Nephron progenitor cell (in vitro differentiated cells): Measurements from ENCODE around the gene DRGX.

Experiments
- DNase-seq: peaks from one replicate; pipeline ENCODE4 v3.0.0; 2021
- H3K27ac Mint-ChIP-seq: 2 replicates; pipeline ENCODE4 v1.8.0; 2021; ENCODE audit warnings: mild to moderate bottlenecking, moderate library complexity, mixed read lengths
- H3K27me3 Mint-ChIP-seq: 2 replicates; pipeline ENCODE4 v1.8.0; 2021; ENCODE audit warnings: mild to moderate bottlenecking, low read depth, mixed read lengths; ENCODE audit not compliant: poor library complexity
- H3K36me3 Mint-ChIP-seq: 2 replicates; pipeline ENCODE4 v1.8.0; 2021; ENCODE audit warnings: low read depth, mixed read lengths
- H3K4me1 Mint-ChIP-seq: 2 replicates; pipeline ENCODE4 v1.8.0; 2021; ENCODE audit warnings: mixed read lengths
- H3K4me3 Mint-ChIP-seq: 2 replicates; pipeline ENCODE4 v1.8.0; 2021; ENCODE audit warnings: mild to moderate bottlenecking, moderate library complexity, mixed read lengths
- H3K9me3 Mint-ChIP-seq: 2 replicates; pipeline ENCODE4 v1.8.0; 2021; ENCODE audit warnings: mild to moderate bottlenecking, moderate library complexity, mixed read lengths
- TF ChIP-seq, protein P1 (sequence below): fragments of 200-600 bp; sonication (generic); IDR thresholded peaks from 2 replicates; pipeline ENCODE4 v1.5.0; 2021; ENCODE audit warnings: antibody characterized with exemption

DRGX gene

DNA sequence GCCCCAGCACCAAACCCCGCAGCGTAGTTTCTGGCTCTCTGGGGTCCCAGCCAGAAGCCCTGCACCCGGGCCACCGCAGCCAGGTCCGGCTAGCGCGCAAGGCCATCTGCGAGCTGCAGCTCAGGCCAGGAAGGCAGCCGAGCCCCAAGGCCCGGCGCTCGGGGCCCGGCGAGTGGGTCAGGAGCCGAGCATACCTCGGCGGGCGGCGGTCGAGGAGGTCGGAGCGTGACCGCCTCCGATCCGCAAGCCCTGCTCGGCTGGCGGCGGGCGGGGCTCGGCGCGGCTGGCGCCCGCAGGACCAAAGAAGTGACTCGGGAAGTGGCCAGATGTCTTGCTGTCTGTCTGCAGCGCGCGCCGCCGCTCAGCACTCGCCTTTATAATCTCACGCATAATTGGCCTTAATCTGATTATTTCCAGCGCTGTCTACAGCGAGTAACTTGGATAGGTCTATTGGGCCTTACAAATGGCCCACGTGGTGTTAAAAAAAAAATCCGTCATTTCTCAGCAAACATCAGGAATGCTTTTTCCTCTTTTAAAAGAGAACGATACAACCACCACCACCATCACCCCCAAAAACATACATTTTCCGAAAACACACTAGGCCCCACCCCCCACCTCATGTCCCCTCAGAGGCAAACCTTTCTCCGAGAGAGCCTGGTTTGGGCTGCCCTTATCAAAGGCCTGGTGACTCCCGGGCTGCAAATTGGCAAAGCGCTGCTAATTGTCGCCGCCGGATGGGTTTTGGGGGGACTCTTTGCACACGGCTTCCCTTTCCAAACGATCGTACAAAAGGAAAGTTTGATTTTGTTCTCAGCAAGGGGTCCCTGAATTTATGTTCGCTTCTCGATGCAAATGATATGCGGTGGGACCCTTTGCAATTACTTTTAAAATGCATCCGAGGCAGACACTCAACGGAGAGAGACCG, at the start of gene DRGX:
DRGX (minus strand) TSS at position 349 of the 925 bp plus-strand sequence. CDS start 649 bp downstream, outside the sequence.
- H3K9me3 Mint-ChIP-seq, result peaks cover 6% of the 10 kb centered on the region
- no peaks in the 10 kb centered on the region for H3K36me3 Mint-ChIP-seq
- H3K4me1 Mint-ChIP-seq, result peaks cover 16% of the 10 kb centered on the region
- H3K4me3 Mint-ChIP-seq, result peak within 1 kb of the TSS; percentile 68
- no peak within 1 kb of the TSS for H3K27ac Mint-ChIP-seq
- TF ChIP-seq, protein P1, sequence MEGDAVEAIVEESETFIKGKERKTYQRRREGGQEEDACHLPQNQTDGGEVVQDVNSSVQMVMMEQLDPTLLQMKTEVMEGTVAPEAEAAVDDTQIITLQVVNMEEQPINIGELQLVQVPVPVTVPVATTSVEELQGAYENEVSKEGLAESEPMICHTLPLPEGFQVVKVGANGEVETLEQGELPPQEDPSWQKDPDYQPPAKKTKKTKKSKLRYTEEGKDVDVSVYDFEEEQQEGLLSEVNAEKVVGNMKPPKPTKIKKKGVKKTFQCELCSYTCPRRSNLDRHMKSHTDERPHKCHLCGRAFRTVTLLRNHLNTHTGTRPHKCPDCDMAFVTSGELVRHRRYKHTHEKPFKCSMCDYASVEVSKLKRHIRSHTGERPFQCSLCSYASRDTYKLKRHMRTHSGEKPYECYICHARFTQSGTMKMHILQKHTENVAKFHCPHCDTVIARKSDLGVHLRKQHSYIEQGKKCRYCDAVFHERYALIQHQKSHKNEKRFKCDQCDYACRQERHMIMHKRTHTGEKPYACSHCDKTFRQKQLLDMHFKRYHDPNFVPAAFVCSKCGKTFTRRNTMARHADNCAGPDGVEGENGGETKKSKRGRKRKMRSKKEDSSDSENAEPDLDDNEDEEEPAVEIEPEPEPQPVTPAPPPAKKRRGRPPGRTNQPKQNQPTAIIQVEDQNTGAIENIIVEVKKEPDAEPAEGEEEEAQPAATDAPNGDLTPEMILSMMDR, result no peak
- peaks cover 100% of the 10 kb centered on the region for H3K27me3 Mint-ChIP-seq
- DNase-seq, result peak; percentile 47

DNA sequence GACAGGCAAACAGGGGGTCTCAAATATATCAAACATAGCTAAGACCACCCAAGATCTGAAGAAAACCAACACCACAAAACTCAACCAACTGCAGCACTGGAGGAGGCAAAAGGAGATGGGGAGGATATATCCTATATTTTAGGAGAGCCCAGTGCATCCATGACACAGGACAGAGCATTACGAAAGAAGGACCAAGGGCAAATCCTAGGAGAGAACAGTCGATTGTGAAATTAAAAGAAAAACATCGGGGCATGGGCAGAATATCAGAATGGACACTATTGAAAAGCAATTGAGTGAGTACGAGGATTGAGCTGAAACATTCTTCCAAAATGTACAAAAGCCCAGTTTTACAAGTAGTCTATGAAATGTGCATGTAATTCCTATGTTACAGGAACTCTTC, 48.5 kb upstream of the DRGX start:
- Mint-ChIP-seq H3K4me3 (no peak overlapping the region), H3K36me3 (peaks cover 27% of the 10 kb centered on the region), H3K27ac (no peak overlapping the region), H3K27me3 (peaks cover 4% of the 10 kb centered on the region), H3K4me1 (peaks cover 5% of the 10 kb centered on the region), H3K9me3 (peaks cover 37% of the 10 kb centered on the region)
- TF ChIP-seq, protein P1, result no peak
- no peak for DNase-seq

DNA sequence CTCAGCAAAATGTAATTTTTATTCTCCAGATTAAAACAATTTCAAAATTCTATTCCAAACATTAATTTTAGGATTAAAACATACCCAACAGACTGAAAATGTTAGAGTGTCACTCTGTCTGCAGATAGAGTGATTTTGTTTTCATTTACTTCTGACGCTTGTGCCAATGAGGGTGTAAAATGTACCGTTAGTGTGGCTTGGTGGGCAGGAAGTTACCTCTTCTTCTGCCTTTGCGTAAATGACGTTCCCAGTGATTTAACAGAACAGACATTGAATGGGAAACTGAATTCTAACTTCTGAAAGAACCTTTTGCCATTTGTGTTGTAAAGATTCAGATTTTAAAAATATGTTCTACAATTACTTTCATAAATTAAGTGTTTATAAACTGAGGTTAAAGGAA, 47.0 kb upstream of the DRGX start:
- H3K27ac Mint-ChIP-seq, result no peak overlapping the region
- peaks cover 22% of the 10 kb centered on the region for H3K36me3 Mint-ChIP-seq
- no peak overlapping the region for H3K4me3 Mint-ChIP-seq
- DNase-seq, result no peak
- H3K27me3 Mint-ChIP-seq, result peaks cover 4% of the 10 kb centered on the region
- H3K9me3 Mint-ChIP-seq, result peaks cover 26% of the 10 kb centered on the region
- H3K4me1 Mint-ChIP-seq, result peaks cover 5% of the 10 kb centered on the region
- TF ChIP-seq, protein P1, result no peak

DNA sequence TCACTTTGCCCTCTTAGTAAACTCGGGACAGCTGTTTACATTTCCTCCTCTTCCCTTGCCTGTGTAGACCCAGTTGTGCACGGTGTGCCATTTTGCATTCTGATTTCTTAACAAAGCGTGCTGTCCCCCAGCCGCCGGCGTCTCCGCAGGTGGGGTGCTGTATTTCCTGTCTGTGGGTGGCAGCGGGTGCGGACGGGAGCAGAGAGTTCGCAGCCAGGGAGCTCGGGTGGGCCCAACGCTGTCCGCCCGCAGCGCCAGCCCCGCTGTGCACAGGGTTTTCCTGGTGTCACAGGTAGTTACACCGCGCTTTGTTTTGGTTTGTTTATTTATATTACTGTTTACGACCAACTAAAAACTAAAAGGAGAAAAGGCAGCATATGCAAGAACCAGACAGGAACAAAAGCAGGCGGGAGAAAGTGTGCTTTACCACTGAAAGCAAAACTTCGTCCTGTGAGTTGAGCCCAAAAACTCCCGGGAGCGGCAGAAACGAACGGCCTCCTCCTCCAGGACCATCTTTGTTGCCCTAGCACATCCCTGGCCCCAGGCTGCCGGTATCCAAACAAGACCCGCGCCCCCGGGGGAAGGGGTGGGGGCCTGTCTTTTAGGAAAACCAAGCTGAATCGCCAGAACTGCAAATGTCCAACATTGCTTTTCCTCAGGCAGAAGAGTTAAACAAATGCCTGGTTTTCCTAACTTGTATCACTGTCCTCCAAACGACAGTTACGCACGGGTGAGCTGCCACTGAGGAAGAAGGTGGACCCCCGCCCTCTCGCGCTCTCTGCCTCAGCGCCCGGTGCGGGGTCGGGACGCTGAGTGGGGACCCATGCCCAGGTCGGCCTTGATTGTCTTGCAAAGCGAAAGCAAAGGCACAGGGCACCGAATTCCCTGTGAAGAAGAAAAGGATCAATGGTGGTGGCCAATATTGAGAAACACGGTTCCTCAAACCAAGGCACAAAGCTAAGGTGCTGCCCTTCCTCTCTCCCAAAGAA, 45.9 kb upstream of the DRGX start:
- Mint-ChIP-seq H3K4me3 (no peak overlapping the region), H3K27me3 (peaks cover 7% of the 10 kb centered on the region), H3K4me1 (peaks cover 5% of the 10 kb centered on the region), H3K27ac (no peak overlapping the region), H3K36me3 (peaks cover 22% of the 10 kb centered on the region), H3K9me3 (peaks cover 20% of the 10 kb centered on the region)
- TF ChIP-seq, protein P1, result no peak
- no peak for DNase-seq

DNA sequence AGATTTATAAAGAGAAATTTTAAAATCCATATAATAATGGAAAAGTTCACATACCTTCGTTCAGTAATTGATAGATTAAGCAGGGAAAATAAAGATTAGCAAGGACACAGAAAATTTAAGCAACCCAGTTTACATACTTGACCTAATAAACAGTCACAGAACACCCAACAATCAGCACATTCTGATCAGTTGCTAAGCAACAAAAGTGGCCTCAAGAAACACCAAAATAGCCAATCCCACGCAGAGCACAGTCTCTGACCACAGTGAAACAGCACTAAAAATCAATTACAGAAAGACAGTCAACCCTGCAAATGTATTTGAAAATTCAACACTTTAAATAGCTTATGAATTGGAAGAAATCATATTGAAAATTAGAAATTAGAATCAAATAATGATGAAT, 39.3 kb upstream of the DRGX start:
- H3K4me1 Mint-ChIP-seq, result no peaks in the 10 kb centered on the region
- H3K27ac Mint-ChIP-seq, result no peak overlapping the region
- H3K27me3 Mint-ChIP-seq, result peaks cover 8% of the 10 kb centered on the region
- TF ChIP-seq, protein P1, result no peak
- no peak overlapping the region for H3K4me3 Mint-ChIP-seq
- peaks cover 8% of the 10 kb centered on the region for H3K36me3 Mint-ChIP-seq
- H3K9me3 Mint-ChIP-seq, result peaks cover 30% of the 10 kb centered on the region
- no peak for DNase-seq
